ENCODE data around the gene HECTD1. TPM values are rescaled to one million over a fixed set of nuclear protein-coding genes. Genes with fewer than 3 reads are reported as not detected.
"Not testable (repeated sequence)": the region's sequence is repeated elsewhere in the genome, so short reads cannot be mapped to it uniquely, and the experiment has no call there.

The HECTD1 gene
- total RNA-seq, 2 experiments from 2014 or later, result 90.3 to 126 TPM

DNA sequence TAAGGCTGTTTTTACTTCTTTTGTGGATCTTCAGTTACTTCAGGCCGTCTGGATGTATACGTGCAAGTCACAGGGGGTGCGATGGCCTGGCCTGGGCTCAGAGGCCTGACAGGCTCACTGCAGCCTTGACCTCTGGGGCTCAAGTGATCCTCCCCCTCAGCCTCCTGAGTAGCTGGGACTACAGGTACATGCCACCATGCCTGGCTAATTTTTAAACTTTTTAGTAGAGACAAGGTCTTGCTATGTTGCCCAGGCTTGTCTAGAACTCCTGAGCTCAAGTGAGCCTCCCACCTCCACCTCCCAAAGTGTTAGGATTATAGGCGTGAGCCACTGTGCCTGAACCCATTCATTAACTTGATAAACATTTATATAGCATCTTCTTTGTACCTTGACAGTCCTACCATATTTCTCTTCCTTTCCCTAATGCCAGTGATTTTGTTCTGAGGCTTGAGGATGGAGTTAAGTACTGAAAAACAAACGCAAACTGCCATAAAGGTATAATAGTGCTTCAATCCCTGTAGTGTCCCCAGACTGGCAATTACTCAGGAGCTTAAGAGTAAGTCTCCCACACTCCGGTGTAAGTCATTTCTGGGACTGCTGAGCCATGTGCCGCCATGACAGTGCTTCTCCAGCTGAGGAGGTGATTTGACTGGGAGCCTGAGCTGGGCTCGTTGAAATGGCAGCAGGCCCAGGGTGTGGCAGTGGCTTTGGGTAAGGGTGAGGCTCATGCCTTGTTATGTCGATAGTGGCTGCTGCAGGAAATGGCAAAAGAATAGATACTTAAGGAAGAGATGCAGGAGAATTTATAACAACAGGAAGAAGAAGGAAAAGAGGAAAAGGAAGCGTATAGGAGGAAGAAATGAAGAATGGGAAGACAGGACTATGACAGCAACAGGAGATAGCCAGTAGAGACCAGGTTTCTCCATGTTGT, 43.7 kb upstream of the HECTD1 start:
- no peaks in the 10 kb centered on the region for H3K9me3 ChIP-seq (ENCODE audit: low read length)
- intact Hi-C loops (cut with micrococcal nuclease; ENCODE audit: unreplicated experiment), result no loop called here
- DNase-seq (ENCODE audit: low spot score), result no peak
- ChIA-PET CTCF (ENCODE audit: unreplicated experiment) (no interaction called here), POLR2A (interaction anchor here (1.0 kb wide), 1 partner anchor 17 kb away, joined by 4 read pairs; no protein-coding TSS in a partner anchor)
- no peak for TF ChIP-seq EZH2phosphoT487 (IDR thresholded peaks at IDR 0.05; ENCODE audit: borderline replicate concordance, low read depth, low read length)
- TF ChIP-seq CTCF (conservative IDR thresholded peaks at IDR 0.05; ENCODE audit: low read length), result no peak
- no peaks in the 10 kb centered on the region for H3K36me3 ChIP-seq (ENCODE audit: insufficient read depth, low read length)
- no peaks in the 10 kb centered on the region for H3K79me2 ChIP-seq (ENCODE audit: insufficient read depth, low read depth, low read length)
- no peaks in the 10 kb centered on the region for H3K9me2 ChIP-seq (ENCODE audit: insufficient read depth, low read length)
- H3K27ac ChIP-seq (ENCODE audit: low read depth, low read length, poor library complexity, severe bottlenecking), result no peak overlapping the region
- no peak overlapping the region for H2AFZ ChIP-seq (ENCODE audit: low read length)
- H3K4me2 ChIP-seq (ENCODE audit: low read length), result no peak overlapping the region
- no TSS peak for BruUV-seq (replicated peaks)
- H4K20me1 ChIP-seq (ENCODE audit: insufficient read depth, low read length), result no peaks in the 10 kb centered on the region
- no peak overlapping the region for H3K4me3 ChIP-seq (ENCODE audit: low read depth, low read length, poor library complexity, severe bottlenecking)
- H3K4me1 ChIP-seq (ENCODE audit: insufficient read depth, low read length, poor library complexity, severe bottlenecking), result no peaks in the 10 kb centered on the region

DNA sequence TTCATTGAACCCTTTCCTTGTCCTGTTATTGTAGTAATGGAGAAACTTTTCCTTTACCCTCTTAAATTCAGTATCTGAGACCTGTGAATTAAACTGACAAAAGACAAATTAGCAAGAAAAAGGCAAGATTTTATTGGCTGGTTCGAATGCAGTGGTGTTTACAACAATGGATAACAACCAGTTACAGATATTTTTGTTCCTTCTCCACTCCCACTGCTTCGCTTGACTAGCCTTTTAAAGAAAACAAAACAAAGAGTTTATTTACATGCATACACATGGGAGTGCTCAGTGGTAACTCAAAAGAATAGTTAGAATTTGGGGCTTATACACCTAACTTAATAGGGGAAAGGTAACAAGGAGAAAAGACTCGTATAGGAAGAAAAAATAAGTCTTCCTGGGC, 37.0 kb upstream of the HECTD1 start:
- H3K79me2 ChIP-seq (ENCODE audit: insufficient read depth, low read depth, low read length), result no peaks in the 10 kb centered on the region
- H4K20me1 ChIP-seq (ENCODE audit: insufficient read depth, low read length), result no peaks in the 10 kb centered on the region
- POLR2A ChIA-PET, result interaction anchor here (0.9 kb wide), 1 partner anchor 9 kb away, joined by 3 read pairs; no protein-coding TSS in a partner anchor
- no peaks in the 10 kb centered on the region for H3K9me3 ChIP-seq (ENCODE audit: low read length)
- H2AFZ ChIP-seq (ENCODE audit: low read length), result no peak overlapping the region
- H3K36me3 ChIP-seq (ENCODE audit: insufficient read depth, low read length), result no peaks in the 10 kb centered on the region
- no peaks in the 10 kb centered on the region for H3K9me2 ChIP-seq (ENCODE audit: insufficient read depth, low read length)
- no peaks in the 10 kb centered on the region for H3K4me1 ChIP-seq (ENCODE audit: insufficient read depth, low read length, poor library complexity, severe bottlenecking)
- TF ChIP-seq EZH2phosphoT487 (IDR thresholded peaks at IDR 0.05; ENCODE audit: borderline replicate concordance, low read depth, low read length) (no peak), CTCF (conservative IDR thresholded peaks at IDR 0.05; ENCODE audit: low read length) (no peak)
- H3K4me3 ChIP-seq (ENCODE audit: low read depth, low read length, poor library complexity, severe bottlenecking), result no peak overlapping the region
- intact Hi-C loops (cut with micrococcal nuclease; ENCODE audit: unreplicated experiment), result no loop called here
- no peak overlapping the region for H3K4me2 ChIP-seq (ENCODE audit: low read length)
- DNase-seq (ENCODE audit: low spot score), result no peak
- H3K27ac ChIP-seq (ENCODE audit: low read depth, low read length, poor library complexity, severe bottlenecking), result no peak overlapping the region
- CTCF ChIA-PET (ENCODE audit: unreplicated experiment), result no interaction called here
- no TSS peak for BruUV-seq (replicated peaks)

GRCh38 chr14:31243860-31244259, 36.3 kb upstream of the HECTD1 start:
- Histone ChIP-seq H3K4me1 (ENCODE audit: insufficient read depth, low read length, poor library complexity, severe bottlenecking) (no peaks in the 10 kb centered on the region), H3K4me2 (ENCODE audit: low read length) (no peak overlapping the region), H2AFZ (ENCODE audit: low read length) (no peak overlapping the region), H3K36me3 (ENCODE audit: insufficient read depth, low read length) (no peaks in the 10 kb centered on the region), H3K9me3 (ENCODE audit: low read length) (no peaks in the 10 kb centered on the region), H3K27ac (ENCODE audit: low read depth, low read length, poor library complexity, severe bottlenecking) (no peak overlapping the region), H3K4me3 (ENCODE audit: low read depth, low read length, poor library complexity, severe bottlenecking) (no peak overlapping the region), H4K20me1 (ENCODE audit: insufficient read depth, low read length) (no peaks in the 10 kb centered on the region), H3K79me2 (ENCODE audit: insufficient read depth, low read depth, low read length) (no peaks in the 10 kb centered on the region), H3K9me2 (ENCODE audit: insufficient read depth, low read length) (no peaks in the 10 kb centered on the region)
- TF ChIP-seq EZH2phosphoT487 (IDR thresholded peaks at IDR 0.05; ENCODE audit: borderline replicate concordance, low read depth, low read length) (no peak), CTCF (conservative IDR thresholded peaks at IDR 0.05; ENCODE audit: low read length) (no peak)
- intact Hi-C loops (cut with micrococcal nuclease; ENCODE audit: unreplicated experiment), result no loop called here
- no TSS peak for BruUV-seq (replicated peaks)
- DNase-seq (ENCODE audit: low spot score), result no peak
- ChIA-PET CTCF (ENCODE audit: unreplicated experiment) (no interaction called here), POLR2A (no interaction called here)

DNA sequence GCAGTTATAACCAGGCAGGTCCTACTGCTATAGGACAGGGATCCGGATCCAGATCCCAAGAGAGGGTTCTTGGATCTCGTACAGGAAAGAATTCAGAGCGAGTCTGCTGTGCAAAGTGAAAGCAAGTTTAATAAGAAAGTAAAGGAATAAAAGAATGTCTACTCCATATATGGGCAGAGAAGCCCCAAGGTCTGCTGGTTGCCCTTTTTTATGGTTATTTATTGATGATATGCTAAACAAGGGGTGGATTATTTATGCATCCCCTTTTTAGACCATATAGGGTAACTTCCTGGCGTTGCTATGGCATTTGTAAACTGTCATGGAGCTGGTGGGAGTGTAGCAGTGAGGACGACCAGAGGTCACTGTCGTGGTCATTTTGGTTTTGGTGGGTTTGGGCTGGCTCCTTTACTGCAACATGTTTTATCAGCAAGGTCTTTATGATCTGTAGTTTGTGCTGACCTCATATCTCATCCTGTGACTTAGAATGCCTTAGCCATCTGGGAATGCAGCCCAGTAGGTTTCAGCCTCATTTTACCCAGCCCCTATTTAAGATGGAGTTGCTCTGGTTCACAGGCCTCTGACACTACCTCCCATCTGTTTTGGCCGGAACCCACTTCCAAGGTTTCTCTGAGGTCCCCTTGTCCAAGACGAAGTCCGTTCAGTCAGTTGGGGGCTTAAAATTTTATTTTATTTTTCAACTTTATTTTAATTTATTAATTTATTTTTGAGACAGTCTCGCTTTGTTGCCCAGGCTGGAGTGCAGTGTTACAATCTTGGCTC, 34.8 kb upstream of the HECTD1 start:
- H3K9me2 ChIP-seq (ENCODE audit: insufficient read depth, low read length); H3K79me2 ChIP-seq (ENCODE audit: insufficient read depth, low read depth, low read length); H3K9me3 ChIP-seq (ENCODE audit: low read length); H2AFZ ChIP-seq (ENCODE audit: low read length); DNase-seq (ENCODE audit: low spot score); H3K4me2 ChIP-seq (ENCODE audit: low read length); intact Hi-C loops (cut with micrococcal nuclease; ENCODE audit: unreplicated experiment); CTCF ChIA-PET (ENCODE audit: unreplicated experiment); H3K4me3 ChIP-seq (ENCODE audit: low read depth, low read length, poor library complexity, severe bottlenecking); H3K4me1 ChIP-seq (ENCODE audit: insufficient read depth, low read length, poor library complexity, severe bottlenecking); H3K36me3 ChIP-seq (ENCODE audit: insufficient read depth, low read length); POLR2A ChIA-PET; BruUV-seq (replicated peaks); H4K20me1 ChIP-seq (ENCODE audit: insufficient read depth, low read length); H3K27ac ChIP-seq (ENCODE audit: low read depth, low read length, poor library complexity, severe bottlenecking): not testable (repeated sequence)
